Measurements from ENCODE around the gene SEPTIN10.

SEPTIN10 gene

GRCh38 chr2:109521233-109522062 is 92.3 kb downstream of the SEPTIN10 start:
- no peak for DNase-seq

GRCh38 chr2:109519513-109519912 is 94.3 kb downstream of the SEPTIN10 start:
- DNase-seq: no peak

DNA sequence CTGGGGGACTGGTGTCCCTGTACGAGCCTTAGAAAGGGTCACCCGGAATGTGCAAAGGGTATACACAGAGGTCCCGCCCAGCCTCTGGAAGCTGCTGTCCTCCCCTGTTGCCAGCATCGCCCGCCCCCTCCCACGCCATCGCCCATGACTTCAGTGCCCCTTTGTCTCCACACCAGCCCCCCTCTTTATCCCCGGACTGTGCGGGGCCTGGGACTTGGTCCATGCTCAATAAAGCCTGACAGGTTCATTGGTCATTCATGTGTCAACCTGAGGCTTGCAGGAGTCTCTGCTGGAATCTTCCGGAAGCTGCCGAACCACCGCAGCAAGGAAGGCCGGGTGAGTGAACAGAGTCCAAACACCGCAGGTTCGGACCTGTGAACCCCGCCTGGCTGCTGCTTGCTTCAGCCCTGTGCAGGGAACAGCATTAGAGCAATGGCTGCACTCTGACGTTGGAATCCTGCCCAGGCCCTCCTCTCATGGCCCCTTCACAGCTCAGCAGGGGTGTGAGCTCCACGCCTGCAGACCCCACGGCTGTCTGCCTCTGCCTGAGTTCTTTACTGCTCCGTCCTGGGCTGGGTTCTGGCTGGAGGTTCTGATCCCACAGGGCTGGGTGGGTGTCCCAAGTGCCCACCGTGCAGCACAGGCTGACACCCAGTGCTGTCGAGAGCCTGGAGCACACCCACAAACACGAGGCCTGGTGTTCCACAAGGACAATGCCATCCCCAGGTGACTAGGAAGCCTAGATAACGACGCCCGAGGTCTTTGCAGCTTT is 96.5 kb downstream of the SEPTIN10 start:
- DNase-seq: no peak

- no peak for DNase-seq
Observed at GRCh38 chr2:109516445-109517117, 97.2 kb downstream of the SEPTIN10 start.

DNA sequence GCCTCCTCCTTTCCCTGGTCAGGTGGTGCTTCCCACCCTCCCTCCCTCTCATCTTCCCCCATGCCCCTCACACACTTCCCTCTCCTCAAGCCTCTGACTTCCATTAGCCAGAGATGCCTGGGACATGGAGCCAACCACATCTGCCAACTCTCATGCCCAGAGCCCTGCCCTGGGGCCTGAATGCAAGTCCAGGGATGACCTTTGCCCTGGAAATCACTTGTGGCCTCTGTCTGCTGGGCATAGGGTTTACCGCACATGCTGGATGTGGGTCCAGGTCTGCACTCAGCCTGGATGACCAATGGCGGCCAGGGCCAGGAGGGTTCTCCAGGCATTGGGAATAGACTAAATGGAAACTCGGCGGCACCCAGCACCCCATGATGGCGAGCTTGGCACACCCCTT is 98.9 kb downstream of the SEPTIN10 start:
- DNase-seq: no peak

DNA sequence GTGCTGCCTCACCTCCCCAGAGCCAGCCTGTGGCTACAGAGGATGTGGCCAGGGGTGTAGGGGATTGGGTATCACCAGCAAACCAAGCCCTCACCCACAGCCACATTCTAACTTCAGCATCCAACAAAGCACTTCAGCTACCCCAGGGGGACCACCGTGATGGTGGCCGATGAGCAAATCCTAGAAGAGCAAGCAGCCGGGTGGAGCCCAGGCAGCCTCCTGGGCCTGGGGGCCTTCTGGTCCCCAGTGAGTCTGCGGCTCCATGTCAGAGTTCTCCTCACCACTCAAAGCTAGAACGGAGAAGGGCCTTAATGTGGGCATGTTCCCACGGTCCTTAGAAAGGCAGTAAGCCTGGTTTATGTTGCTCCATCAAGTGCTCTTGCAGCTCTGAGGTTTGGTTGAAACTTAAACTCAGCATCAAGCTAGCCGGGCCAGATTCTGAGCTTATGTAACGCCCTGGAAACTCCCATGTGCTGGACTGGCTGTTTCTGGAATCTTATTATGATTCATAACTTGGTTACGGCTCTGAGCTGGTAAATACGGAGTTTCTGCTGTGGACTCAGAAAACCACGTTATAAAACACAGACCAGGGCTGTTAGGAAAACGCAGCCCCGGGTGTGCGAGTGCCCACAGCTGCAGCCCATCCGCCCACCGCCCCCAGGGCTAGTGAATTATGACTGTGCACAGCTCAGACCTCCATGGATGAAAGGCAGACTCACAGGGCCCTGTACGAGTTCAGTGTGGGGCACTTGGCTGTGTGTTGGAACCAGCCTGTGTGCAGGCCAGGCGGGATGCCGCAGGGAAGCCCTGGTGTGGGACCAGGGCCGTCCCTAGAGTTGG is 99.8 kb downstream of the SEPTIN10 start:
- no peak for DNase-seq

DNA sequence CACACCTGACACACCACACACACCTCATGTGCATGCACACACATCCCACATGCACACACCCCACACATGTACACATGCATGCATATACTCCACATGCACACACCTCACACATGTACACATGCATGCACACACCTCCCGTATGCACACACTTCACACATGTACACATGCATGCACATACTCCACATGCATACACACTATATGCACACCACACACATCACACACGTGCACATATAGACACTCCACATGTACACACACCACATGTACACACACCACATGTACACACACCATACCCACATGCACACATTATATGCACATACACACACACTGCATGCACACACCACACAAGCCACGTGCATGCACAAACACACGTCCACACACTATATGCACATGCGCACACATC is 100.5 kb downstream of the SEPTIN10 start:
- no peak for DNase-seq

DNA sequence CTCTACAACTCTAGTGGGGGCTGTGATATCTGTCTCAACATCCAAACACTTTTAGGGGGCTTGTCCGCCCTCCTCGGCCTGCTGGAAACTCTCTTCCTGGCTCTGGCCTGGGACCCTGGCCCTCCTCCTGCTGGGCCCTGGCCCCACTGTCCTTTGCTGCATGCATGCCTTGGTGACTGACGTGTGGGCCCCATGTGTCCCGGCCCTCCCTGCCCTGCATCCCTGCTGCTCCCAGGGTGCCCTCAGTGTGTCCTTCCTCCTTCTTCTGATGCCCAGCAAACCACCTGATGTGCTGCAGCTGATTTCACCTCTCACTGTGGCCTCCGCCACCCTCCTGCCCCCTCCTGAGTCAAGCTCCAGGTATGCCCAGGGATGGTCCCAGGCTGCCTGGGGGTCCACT is 101.7 kb downstream of the SEPTIN10 start:
- no peak for DNase-seq

- DNase-seq: no peak
Observed at GRCh38 chr2:109511168-109511567, 102.6 kb downstream of the SEPTIN10 start.

- peak; percentile 44 for DNase-seq
Observed at GRCh38 chr2:109510136-109511028, 103.4 kb downstream of the SEPTIN10 start.

DNA sequence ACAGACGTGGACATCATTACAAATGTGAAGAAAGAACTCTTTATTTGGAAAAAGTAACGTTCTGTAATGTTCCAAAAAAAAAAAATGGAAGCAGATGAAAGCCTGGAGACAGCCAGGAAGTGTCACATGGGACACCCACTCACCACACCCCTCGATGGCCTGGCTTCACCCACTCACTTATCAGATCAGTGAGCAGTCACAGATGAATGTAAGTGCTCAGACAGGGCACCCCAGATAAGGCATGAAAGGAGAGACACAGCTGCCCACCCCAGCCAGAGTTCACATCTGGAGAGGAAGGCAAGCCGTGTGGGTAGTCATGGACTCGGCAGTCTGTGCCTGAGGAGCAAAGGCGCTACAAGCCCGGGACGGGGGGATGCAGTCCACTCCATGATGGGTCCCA is 105.2 kb downstream of the SEPTIN10 start:
- no peak for DNase-seq

DNA sequence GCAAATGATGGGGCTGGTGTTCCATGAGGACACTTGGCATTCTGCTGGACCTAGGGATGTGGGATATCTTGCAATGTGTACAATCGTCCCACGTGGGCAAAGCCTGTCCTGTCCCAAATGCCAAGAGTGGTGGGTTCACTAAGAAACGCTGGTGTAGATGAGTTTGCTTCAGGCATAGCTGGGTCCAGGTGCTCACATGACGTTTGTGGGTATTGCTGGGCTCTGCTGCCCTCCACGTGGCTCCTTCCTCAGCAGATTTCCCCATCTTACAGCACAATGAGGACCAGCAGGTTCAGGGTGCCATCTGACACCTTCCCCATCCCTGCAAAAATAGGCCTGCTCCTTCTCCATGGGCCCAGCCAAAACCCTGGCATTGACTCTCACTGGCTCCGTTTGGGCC is 105.9 kb downstream of the SEPTIN10 start:
- DNase-seq: no peak

DNA sequence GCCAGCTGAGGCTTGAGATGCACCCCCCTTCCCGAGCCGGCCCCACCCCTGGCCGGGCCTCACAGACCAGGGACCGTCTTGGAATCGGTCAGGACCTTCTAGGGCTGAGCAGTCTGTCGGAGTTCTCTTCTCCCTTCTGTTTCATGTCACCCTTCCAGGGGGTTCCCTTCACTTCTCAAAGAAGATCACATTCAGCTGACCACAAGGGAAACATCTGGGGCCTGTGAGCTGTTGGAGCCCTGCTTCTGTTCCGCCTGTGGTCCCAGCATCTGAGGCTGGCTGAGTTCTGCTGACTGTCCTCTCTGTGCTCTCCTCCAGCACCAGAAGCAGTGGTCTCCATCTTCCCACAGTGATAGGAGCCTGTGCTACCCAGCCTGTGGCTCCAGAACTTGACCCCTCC is 106.5 kb downstream of the SEPTIN10 start:
- DNase-seq: no peak

DNA sequence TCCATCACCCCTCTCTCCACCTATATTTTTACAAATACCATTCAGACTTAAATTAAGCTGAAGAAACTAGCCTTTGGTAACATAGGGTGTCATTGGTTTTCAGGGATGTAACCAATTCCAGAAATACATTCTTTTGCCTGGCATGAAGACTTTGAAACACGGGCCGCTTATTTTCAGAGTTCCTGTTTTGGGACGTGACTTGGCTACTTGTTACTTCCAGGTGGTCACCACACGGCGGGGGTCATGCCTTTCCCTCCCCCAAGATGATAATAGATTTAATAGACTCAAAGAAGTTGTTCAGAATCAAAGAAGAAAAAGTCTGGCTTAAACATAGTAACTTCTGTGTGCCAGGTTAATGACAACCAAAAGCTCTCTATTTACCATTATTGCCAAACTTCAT is 110.6 kb downstream of the SEPTIN10 start:
- DNase-seq: no peak

- DNase-seq: no peak
Observed at GRCh38 chr2:109501461-109501860, 112.3 kb downstream of the SEPTIN10 start.

GRCh38 chr2:109500910-109501309 is 112.9 kb downstream of the SEPTIN10 start:
- DNase-seq: no peak

- DNase-seq: no peak
Observed at GRCh38 chr2:109499566-109499965, 114.2 kb downstream of the SEPTIN10 start.

DNA sequence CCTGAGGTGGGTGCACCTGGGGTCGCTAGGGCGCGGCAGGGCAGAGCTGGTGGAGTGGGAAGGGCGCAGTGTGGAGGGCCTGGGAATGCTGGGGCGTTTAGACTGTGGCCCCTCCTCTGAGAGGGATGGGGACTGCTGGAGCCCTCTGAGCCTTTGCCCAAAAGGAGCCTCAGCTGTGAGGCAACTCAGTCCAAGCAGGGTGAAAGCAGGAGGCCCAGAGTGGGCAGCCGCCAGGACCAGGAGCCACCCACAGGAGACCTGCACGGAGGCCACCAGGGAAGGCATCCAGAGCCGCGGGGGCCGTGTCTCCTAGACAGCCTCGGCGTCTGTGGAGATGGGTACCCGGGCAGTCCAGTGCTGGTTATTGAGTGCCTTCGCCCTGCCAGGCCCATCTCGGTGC is 114.9 kb downstream of the SEPTIN10 start:
- DNase-seq: no peak

DNA sequence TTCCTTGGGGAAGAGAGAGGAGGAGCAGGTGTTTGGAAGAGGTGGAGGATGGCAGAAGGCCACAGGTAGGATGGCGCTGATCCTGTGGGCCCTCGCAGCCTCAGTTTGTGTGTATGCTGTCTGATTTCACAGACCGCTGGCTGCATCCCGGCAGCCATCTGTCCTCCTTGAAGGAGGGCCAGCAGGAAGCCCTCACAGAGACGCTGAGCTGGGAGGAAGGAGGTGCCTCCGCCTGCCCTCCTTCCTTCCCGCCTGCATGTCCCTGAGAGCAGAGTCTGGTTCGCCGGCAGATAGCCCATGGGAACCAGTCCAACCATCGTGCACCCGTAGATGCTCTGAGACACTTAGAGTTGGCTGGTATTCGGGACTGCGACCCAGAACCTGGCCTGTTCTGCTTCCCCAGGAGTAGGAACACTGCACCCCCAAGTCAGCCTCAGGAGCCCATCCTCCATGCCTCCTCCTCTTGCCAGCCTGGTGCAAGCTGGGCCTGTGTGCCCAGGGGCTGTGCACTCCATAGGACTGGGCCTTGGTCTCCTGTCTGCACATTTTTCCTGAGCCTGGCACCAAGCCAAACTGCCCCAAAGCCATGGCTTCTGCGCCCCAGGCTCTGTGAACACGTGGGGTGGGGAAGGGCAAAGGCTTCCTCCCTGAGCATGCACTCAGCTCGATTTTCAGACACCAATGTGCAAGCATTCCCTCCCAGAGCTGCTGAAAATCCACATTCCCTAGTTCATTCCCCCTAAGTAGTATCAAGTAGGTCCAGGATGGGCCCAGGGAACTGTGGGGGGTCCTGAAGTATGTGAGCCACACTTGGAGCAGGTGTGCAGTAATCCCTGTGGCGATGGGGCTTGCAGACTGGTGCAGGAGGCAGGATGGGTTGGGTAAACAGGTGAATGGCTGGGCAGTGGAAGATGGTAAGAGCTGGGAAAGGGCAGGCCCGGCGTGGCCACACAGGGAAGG is 115.6 kb downstream of the SEPTIN10 start:
- DNase-seq: no peak

- DNase-seq: no peak
Observed at GRCh38 chr2:109497463-109497862, 116.3 kb downstream of the SEPTIN10 start.

- no peak for DNase-seq
Observed at GRCh38 chr2:109494351-109494750, 119.4 kb downstream of the SEPTIN10 start.
